Loucy (cell line): ENCODE results near the gene JAG2.

Experiments used
- CTCF ChIP-seq: fragments of 200-600 bp; sonication (generic); conservative IDR thresholded peaks from 2 replicates; pipeline ENCODE4 v1.5.1; 2014; ENCODE audit warnings: mild to moderate bottlenecking, antibody characterized with exemption, low read length
- EZH2phosphoT487 ChIP-seq: fragments of 200-600 bp; IDR thresholded peaks from 2 replicates; pipeline ENCODE4 v1.6.1; 2018; ENCODE audit warnings: antibody characterized with exemption, mild to moderate bottlenecking, moderate library complexity, borderline replicate concordance

GRCh38 chr14:105139831-105140239 lies 28.7 kb downstream of the JAG2 start:
- no peak for TF ChIP-seq CTCF
- no peak for TF ChIP-seq EZH2phosphoT487
